Sigmoid colon (tissue), 4 donors: Measurements from ENCODE around the gene FMNL2.

ENCODE experiments used
- EP300 ChIP-seq, 4 donors: sonication (generic); formaldehyde crosslinking; IDR thresholded peaks; one replicate each; pipeline ENCODE4 v1.6.1; 2017; ENCODE audit warnings: antibody characterized with exemption in 4 of 4
- TF ChIP-seq, protein P1 (sequence below), 4 experiments: fragments of 450-650 bp in 3 of 4; fragments of 200-600 bp in 1 of 4; IDR thresholded peaks; one replicate each; pipeline ENCODE4 v1.5.1; 2016 to 2019; ENCODE audit warnings: antibody characterized with exemption in 4 of 4, mild to moderate bottlenecking in 3 of 4, moderate library complexity in 2 of 4

DNA sequence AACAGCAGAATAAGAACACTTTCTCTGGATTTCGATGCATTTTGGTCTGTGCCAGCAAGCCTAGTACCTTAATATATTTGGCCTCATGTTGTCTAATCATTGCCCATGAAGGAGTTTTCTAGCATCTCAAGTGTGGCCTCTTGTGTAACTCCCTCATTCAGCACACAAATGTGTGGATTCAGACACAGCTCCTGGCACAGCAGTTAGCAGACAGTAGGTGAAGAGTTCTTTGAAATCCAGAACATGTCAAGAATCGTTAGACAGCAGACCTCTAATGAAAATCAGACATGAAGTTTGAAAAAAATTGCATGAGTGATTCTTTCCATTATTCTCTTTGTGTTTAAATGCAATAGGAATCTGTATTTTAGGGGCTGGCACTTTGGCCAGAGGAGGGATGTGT lies 177.0 kb downstream of the FMNL2 start:
- no peak for TF ChIP-seq EP300 (IDR thresholded peaks at IDR 0.05)
- TF ChIP-seq, protein P1, sequence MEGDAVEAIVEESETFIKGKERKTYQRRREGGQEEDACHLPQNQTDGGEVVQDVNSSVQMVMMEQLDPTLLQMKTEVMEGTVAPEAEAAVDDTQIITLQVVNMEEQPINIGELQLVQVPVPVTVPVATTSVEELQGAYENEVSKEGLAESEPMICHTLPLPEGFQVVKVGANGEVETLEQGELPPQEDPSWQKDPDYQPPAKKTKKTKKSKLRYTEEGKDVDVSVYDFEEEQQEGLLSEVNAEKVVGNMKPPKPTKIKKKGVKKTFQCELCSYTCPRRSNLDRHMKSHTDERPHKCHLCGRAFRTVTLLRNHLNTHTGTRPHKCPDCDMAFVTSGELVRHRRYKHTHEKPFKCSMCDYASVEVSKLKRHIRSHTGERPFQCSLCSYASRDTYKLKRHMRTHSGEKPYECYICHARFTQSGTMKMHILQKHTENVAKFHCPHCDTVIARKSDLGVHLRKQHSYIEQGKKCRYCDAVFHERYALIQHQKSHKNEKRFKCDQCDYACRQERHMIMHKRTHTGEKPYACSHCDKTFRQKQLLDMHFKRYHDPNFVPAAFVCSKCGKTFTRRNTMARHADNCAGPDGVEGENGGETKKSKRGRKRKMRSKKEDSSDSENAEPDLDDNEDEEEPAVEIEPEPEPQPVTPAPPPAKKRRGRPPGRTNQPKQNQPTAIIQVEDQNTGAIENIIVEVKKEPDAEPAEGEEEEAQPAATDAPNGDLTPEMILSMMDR (IDR thresholded peaks at IDR 0.05) = no peak
